Measurements from ENCODE around the gene C21orf91.

The C21orf91 gene

DNA sequence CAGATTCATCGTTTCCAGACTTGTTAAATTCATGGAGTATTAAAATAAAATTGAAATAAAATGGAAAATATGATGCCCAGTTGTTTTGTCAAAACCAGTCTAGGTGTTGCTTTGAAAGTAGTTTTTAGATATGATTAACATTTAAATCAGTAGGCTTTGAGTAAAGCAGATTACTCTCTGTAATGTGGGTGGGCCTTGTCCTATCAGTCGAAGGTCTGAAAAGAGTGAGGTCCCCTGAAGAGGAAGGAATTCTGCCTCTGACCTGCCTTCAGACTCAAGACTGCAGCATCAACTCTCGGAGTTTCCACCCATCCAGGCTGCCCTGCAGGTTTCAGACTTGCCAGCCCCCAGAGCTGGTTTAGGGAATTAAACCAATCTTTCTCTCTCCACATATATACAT lies 36.2 kb downstream of the C21orf91 start:
- Histone ChIP-seq H3K4me3 (replicated peaks; ENCODE audit: insufficient read depth, low read length) (no peak overlapping the region), H3K27ac (replicated peaks) (peak overlapping the region; percentile 78), H3K27me3 (ENCODE audit: insufficient read depth, poor library complexity, severe bottlenecking) (no peaks in the 10 kb centered on the region)
- no peak for DNase-seq (ENCODE audit: low read depth in 1 of 2, low spot score in 1 of 2)
- no peak for TF ChIP-seq POLR2AphosphoS5 (IDR thresholded peaks at IDR 0.05; ENCODE audit: low read depth)
- TF ChIP-seq, protein P1, sequence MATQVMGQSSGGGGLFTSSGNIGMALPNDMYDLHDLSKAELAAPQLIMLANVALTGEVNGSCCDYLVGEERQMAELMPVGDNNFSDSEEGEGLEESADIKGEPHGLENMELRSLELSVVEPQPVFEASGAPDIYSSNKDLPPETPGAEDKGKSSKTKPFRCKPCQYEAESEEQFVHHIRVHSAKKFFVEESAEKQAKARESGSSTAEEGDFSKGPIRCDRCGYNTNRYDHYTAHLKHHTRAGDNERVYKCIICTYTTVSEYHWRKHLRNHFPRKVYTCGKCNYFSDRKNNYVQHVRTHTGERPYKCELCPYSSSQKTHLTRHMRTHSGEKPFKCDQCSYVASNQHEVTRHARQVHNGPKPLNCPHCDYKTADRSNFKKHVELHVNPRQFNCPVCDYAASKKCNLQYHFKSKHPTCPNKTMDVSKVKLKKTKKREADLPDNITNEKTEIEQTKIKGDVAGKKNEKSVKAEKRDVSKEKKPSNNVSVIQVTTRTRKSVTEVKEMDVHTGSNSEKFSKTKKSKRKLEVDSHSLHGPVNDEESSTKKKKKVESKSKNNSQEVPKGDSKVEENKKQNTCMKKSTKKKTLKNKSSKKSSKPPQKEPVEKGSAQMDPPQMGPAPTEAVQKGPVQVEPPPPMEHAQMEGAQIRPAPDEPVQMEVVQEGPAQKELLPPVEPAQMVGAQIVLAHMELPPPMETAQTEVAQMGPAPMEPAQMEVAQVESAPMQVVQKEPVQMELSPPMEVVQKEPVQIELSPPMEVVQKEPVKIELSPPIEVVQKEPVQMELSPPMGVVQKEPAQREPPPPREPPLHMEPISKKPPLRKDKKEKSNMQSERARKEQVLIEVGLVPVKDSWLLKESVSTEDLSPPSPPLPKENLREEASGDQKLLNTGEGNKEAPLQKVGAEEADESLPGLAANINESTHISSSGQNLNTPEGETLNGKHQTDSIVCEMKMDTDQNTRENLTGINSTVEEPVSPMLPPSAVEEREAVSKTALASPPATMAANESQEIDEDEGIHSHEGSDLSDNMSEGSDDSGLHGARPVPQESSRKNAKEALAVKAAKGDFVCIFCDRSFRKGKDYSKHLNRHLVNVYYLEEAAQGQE (IDR thresholded peaks at IDR 0.05; ENCODE audit: insufficient replicate concordance, low read depth): no peak
- no peak for TF ChIP-seq CTCF (IDR thresholded peaks at IDR 0.05; ENCODE audit: insufficient read depth, low read length)
- TF ChIP-seq GABPA (IDR thresholded peaks at IDR 0.05; ENCODE audit: low read depth): no peak
- no peak for TF ChIP-seq SPI1 (IDR thresholded peaks at IDR 0.05; ENCODE audit: borderline replicate concordance, low read depth)

DNA sequence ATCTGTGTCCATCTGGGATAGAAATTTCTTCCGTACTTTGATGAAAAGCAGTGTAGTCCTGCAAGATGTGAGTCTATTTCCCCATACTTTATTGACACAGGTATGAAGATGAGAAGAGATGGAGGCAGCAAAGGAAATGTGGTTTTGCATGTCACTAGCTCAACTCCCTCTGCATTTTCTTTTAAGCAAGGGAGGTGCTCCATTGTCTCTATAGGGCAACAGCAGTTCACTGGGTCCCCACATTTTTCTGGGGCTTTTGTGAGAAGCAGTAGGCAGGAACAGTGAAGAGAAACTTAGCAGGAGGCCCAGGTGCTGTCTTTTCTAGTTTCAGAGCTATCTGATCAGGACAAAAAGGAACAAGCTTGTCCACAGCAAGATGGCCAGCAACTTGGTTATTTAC lies 37.1 kb downstream of the C21orf91 start:
- TF ChIP-seq, protein P1 (IDR thresholded peaks at IDR 0.05; ENCODE audit: insufficient replicate concordance, low read depth): no peak
- TF ChIP-seq CTCF (IDR thresholded peaks at IDR 0.05; ENCODE audit: insufficient read depth, low read length) (no peak), SPI1 (IDR thresholded peaks at IDR 0.05; ENCODE audit: borderline replicate concordance, low read depth) (no peak), GABPA (IDR thresholded peaks at IDR 0.05; ENCODE audit: low read depth) (no peak), POLR2AphosphoS5 (IDR thresholded peaks at IDR 0.05; ENCODE audit: low read depth) (no peak)
- Histone ChIP-seq H3K27ac (replicated peaks) (no peak overlapping the region), H3K4me3 (replicated peaks; ENCODE audit: insufficient read depth, low read length) (no peak overlapping the region), H3K27me3 (ENCODE audit: insufficient read depth, poor library complexity, severe bottlenecking) (no peaks in the 10 kb centered on the region)
- DNase-seq (ENCODE audit: low read depth in 1 of 2, low spot score in 1 of 2): no peak

DNA sequence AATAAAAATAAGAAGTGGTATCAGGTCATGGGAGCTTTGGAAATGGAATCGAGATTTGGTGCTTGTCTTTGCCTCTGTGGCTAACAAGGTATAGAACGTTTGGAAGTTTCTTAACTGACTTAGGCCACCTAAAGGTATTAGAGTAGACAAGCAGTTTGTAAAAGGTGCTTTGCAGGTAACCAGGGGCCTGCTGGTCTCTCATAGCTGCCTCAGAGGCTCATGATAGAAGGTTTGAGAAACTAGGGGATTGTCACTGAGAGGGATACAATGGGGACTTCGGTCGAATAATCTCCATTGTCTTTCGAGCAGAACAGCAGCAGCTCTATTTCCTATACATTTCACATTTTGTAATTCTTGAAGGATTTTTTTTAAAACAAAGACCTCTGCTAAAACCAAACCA lies 37.6 kb downstream of the C21orf91 start:
- no peak for DNase-seq (ENCODE audit: low read depth in 1 of 2, low spot score in 1 of 2)
- H3K27me3 ChIP-seq (ENCODE audit: insufficient read depth, poor library complexity, severe bottlenecking): no peaks in the 10 kb centered on the region
- H3K4me3 ChIP-seq (replicated peaks; ENCODE audit: insufficient read depth, low read length): no peak overlapping the region
- H3K27ac ChIP-seq (replicated peaks): no peak overlapping the region
- no peak for TF ChIP-seq CTCF (IDR thresholded peaks at IDR 0.05; ENCODE audit: insufficient read depth, low read length)
- no peak for TF ChIP-seq POLR2AphosphoS5 (IDR thresholded peaks at IDR 0.05; ENCODE audit: low read depth)
- TF ChIP-seq, protein P1 (IDR thresholded peaks at IDR 0.05; ENCODE audit: insufficient replicate concordance, low read depth): no peak

Measured in HL-60 (cell line).